GM18907 (cell line): ENCODE results near the gene DDN.

ENCODE experiments used
- ATAC-seq: cut with Tn5 transposase; IDR thresholded peaks from one replicate; pipeline ENCODE4 v1.9.1; 2021; ENCODE audit warnings: mild to moderate bottlenecking, moderate library complexity; ENCODE audit not compliant: unreplicated experiment

The DDN gene

GRCh38 chr12:48985475-48985897 is 13.7 kb downstream of the DDN start:
- no peak for ATAC-seq

GRCh38 chr12:48982397-48983080 is 16.6 kb downstream of the DDN start:
- ATAC-seq = no peak

GRCh38 chr12:48981757-48982157 is 17.4 kb downstream of the DDN start:
- ATAC-seq = no peak

- ATAC-seq = no peak
Measured at GRCh38 chr12:48980953-48981756, 18.0 kb downstream of the DDN start.

DNA sequence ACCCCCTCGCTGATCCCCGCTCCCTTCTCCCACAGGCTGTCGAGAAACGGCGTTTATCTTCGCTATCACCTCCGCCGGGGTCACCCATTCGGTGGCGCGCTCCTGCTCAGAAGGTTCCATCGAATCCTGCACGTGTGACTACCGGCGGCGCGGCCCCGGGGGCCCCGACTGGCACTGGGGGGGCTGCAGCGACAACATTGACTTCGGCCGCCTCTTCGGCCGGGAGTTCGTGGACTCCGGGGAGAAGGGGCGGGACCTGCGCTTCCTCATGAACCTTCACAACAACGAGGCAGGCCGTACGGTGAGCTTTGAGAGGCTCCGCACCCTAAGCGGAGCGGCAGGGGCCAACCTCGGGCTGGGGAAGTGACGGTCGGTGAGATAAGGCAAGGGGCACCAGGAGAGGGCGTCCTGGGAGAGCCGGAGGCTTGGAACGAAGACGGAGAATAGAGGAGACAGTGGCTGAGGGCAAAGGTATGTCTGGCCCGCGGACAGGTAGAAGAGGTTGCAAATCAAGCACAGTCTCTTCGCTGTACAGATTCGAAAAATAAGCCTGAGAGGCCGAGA is 18.7 kb downstream of the DDN start:
- no peak for ATAC-seq

GRCh38 chr12:48979602-48980388 is 19.4 kb downstream of the DDN start:
- ATAC-seq = no peak

GRCh38 chr12:48978741-48979601 is 20.2 kb downstream of the DDN start:
- no peak for ATAC-seq

DNA sequence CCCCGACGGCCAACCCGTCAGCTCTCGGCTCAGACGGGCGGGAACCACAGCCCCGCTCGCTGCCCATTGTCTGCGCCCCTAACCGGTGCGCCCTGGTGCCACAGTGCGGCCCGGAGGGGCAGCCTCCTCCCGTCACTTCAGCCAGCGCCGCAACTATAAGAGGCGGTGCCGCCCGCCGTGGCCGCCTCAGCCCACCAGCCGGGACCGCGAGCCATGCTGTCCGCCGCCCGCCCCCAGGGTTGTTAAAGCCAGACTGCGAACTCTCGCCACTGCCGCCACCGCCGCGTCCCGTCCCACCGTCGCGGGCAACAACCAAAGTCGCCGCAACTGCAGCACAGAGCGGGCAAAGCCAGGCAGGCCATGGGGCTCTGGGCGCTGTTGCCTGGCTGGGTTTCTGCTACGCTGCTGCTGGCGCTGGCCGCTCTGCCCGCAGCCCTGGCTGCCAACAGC is 20.9 kb downstream of the DDN start, which contains the start of gene WNT1:
Gene WNT1, plus strand, starts transcription at position 32 of the 450 bp plus-strand sequence. Its CDS starts 329 bp downstream, at position 361.
- peak; percentile 6 for ATAC-seq

- ATAC-seq = peak; percentile 40
Measured at GRCh38 chr12:48977290-48978281, 21.6 kb downstream of the DDN start.

- ATAC-seq = no peak
Measured at GRCh38 chr12:48973941-48974673, 25.1 kb downstream of the DDN start.

GRCh38 chr12:48973531-48973930 is 25.6 kb downstream of the DDN start:
- no peak for ATAC-seq

- no peak for ATAC-seq
Measured at GRCh38 chr12:48972952-48973483, 26.2 kb downstream of the DDN start.

DNA sequence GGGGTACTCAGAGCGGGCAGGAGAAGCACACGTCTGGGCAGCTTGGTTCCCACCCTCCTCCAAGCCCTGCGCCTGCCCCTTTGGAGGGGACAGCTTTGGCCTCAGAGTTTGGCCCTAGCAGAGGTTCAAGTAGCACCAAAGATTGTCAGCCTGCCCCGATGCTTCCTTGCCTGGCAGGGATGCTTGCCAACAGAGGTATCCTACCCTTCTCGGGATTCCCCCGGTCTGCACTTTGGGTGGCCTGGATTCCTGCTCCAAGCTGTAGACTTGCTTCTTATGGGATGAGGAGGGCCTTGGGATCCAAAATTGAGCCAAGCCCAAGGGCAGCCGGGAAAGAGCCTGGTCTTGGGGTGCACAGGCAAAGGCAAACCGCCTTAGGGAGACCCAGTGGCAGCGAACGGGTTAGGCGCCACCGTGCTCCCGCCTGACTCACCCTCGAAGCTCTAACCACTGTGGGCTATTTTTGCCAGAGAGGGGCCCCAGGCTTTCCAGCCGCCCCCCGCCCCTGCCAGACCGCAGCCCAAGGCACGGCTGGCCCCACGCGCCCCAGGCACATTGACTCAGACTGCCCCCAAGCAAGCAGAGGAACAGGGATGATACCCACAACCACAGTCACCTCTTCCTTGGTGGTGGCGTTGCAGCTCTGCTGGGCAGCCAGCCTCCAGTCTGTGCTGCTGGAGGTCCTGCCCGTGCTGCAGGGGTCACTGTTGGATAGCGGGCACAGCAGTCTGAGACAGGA is 26.8 kb downstream of the DDN start:
- ATAC-seq = no peak

- no peak for ATAC-seq
Measured at GRCh38 chr12:48970702-48971334, 28.4 kb downstream of the DDN start.

GRCh38 chr12:48969833-48970701 is 29.1 kb downstream of the DDN start:
- ATAC-seq = no peak
